WI38 (cell line): ENCODE results near the gene NR3C1.

Experiments used
- H3K4me3 ChIP-seq: 2 replicates; pipeline ENCODE4 v1.5.1; 2011; ENCODE audit warnings: low read depth, mild to moderate bottlenecking, control low read depth, low read length
- TF ChIP-seq, protein P1 (sequence below): IDR thresholded peaks from 2 replicates; pipeline ENCODE4 v1.5.1; 2012; ENCODE audit warnings: low read depth, mild to moderate bottlenecking, control low read depth, low read length

The NR3C1 gene

GRCh38 chr5:143403593-143404415 lies at the start of gene NR3C1:
Gene NR3C1, minus strand, starts transcription at chr5:143403686. Its CDS starts 2,847 bp downstream, at chr5:143400839.
- TF ChIP-seq, protein P1, sequence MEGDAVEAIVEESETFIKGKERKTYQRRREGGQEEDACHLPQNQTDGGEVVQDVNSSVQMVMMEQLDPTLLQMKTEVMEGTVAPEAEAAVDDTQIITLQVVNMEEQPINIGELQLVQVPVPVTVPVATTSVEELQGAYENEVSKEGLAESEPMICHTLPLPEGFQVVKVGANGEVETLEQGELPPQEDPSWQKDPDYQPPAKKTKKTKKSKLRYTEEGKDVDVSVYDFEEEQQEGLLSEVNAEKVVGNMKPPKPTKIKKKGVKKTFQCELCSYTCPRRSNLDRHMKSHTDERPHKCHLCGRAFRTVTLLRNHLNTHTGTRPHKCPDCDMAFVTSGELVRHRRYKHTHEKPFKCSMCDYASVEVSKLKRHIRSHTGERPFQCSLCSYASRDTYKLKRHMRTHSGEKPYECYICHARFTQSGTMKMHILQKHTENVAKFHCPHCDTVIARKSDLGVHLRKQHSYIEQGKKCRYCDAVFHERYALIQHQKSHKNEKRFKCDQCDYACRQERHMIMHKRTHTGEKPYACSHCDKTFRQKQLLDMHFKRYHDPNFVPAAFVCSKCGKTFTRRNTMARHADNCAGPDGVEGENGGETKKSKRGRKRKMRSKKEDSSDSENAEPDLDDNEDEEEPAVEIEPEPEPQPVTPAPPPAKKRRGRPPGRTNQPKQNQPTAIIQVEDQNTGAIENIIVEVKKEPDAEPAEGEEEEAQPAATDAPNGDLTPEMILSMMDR, result peak; percentile 33
- H3K4me3 ChIP-seq, result peak within 1 kb of the TSS; percentile 97

DNA sequence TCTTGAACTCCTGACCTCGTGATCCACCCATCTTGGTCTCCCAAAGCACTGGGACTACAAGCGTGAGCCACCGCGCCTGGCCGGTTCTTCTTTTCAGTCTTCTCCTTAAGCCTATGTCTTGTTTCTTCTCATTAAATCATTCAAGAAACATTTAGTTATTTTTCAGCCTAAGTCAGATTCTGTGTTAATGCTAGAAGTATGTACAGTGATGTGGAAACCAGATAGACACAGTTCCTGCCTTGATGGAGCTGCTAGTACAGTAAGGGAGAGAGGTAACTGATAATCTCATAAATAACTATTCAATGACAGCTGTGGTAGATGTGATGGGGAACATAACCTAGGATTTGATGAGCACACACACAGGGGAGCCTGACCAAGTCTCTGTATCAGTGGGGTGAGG lies 46.3 kb upstream of the NR3C1 start:
- TF ChIP-seq, protein P1, result no peak
- no peak overlapping the region for H3K4me3 ChIP-seq

- no peak overlapping the region for H3K4me3 ChIP-seq
- TF ChIP-seq, protein P1, result no peak
Measured at GRCh38 chr5:143448518-143448917, 45.0 kb upstream of the NR3C1 start.

DNA sequence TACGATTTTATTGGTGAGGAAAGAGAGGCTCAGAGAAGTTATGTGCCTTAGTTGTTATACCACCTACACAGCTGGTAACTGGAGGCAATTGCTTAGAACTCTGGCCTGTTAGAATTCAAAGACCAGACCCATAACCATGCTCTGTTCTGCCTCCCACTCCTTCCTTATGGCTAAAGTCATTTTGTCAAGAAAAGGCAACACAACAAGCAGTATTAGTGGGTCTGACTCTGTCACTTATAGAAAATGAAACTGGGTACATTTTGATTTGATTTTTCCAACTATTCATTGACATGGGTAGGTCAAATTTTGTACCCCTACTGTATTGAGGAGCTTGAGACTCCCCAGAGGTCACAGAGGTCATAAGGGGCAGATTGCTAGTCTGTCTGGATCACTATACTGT lies 44.5 kb upstream of the NR3C1 start:
- no peak overlapping the region for H3K4me3 ChIP-seq
- TF ChIP-seq, protein P1, result no peak

GRCh38 chr5:143446535-143447226 lies 43.2 kb upstream of the NR3C1 start:
- TF ChIP-seq, protein P1, result no peak
- H3K4me3 ChIP-seq, result no peak overlapping the region

DNA sequence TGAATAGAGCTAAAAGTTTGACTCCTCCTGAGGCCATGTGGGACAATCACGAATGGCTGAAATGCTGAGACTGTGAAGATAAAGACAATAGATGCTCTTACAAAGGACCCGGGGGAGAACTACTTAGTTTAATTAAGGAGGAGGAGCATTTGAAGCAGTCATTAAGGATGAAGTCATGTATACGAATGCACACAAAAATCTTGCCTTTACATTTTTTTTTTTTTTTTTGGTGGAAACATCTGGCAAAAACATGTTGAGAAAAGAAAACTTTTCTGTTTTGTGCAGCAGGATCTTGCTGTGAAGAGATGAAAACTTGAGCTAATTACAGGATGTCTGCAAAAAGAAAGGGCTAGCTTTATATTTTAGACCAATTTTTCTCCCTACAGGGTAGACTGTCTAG lies 42.3 kb upstream of the NR3C1 start:
- no peak overlapping the region for H3K4me3 ChIP-seq
- TF ChIP-seq, protein P1, result no peak

DNA sequence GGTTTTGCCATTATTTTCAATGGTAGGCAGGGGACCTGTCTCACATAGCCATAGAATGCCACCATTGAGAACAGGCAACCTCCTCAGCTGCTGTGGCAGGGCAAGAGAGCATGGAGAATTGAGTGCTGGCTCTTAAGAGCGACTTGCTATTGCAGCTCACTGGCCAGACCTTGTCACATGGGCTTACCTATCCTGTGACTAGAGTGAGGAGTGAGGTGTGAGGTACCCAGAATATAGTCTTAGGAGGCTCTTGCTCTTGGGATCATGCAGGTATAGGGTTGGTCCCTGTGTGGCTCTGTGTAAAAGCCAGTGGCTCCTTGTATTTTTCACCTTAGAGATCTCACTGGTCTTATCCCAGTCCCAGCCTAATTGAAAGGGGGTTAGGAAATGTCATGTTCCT lies 39.8 kb upstream of the NR3C1 start:
- no peak overlapping the region for H3K4me3 ChIP-seq
- TF ChIP-seq, protein P1, result no peak
